Adipose tissue (tissue), 3 donors: ENCODE data around the gene RNASE8. TPM values are rescaled to one million over a fixed set of nuclear protein-coding genes. Genes with fewer than 3 reads are reported as not detected.

Source experiments
- polyA plus RNA-seq, 3 donors: library from polyadenylated mRNA; stranded (reverse); fragments of 200-250 nt; gene quantifications; one replicate each; pipeline ENCODE4 v1.2.3, GENCODE V29; 2013
- donor health status: healthy with polysubstance abuse.
- donor health status: Bipolar disorder and iron deficiency.
- donor health status: healthy.

Gene RNASE8
- polyA plus RNA-seq, 3 donors: not detected

Other genes with a start within 250 kb of the RNASE8 start
- 1 to 10 TPM in 1 of 3 donors, not detected in 2; 1.4 TPM for gene RNASE3, start 166.4 kb upstream of the RNASE8 start, polyA plus RNA-seq
- gene RNASE2, start 102.3 kb upstream of the RNASE8 start, polyA plus RNA-seq: 10 to 100 TPM in 1 of 3 donors, 1 to 10 TPM in 2; 2.2 to 16.7 (median 2.4) TPM
- gene METTL17, start 67.8 kb upstream of the RNASE8 start, polyA plus RNA-seq: 10 to 100 TPM; 37.9 to 46.9 (median 39.5) TPM
- gene SLC39A2, start 58.5 kb upstream of the RNASE8 start, polyA plus RNA-seq: under 1 TPM in 2 of 3 donors, not detected in 1; 0.06 to 0.22 TPM
- 100 to 1,000 TPM in 2 of 3 donors, 10 to 100 TPM in 1; 61.2 to 335 (median 162) TPM for gene NDRG2, start 32.8 kb upstream of the RNASE8 start, polyA plus RNA-seq
- gene TPPP2, start 27.6 kb upstream of the RNASE8 start, polyA plus RNA-seq: not detected
- not detected for gene RNASE13, start 23.0 kb upstream of the RNASE8 start, polyA plus RNA-seq
- under 1 TPM in 1 of 3 donors, not detected in 2; 0.07 TPM for gene RNASE7, start 15.5 kb upstream of the RNASE8 start, polyA plus RNA-seq
- 10 to 100 TPM; 21.6 to 67.2 (median 44.0) TPM for gene ARHGEF40, start 12.5 kb downstream of the RNASE8 start, polyA plus RNA-seq
- 10 to 100 TPM; 14.4 to 56.1 (median 18.6) TPM for gene ZNF219, start 40.8 kb downstream of the RNASE8 start, polyA plus RNA-seq
- under 1 TPM; 0.22 to 0.83 (median 0.25) TPM for gene TMEM253, start 43.2 kb downstream of the RNASE8 start, polyA plus RNA-seq
- not detected for gene OR5AU1, start 98.2 kb downstream of the RNASE8 start, polyA plus RNA-seq
- 100 to 1,000 TPM; 263 to 524 (median 375) TPM for gene HNRNPC, start 211.6 kb downstream of the RNASE8 start, polyA plus RNA-seq
- under 1 TPM; 0.07 to 0.45 (median 0.15) TPM for gene RPGRIP1, start 222.3 kb downstream of the RNASE8 start, polyA plus RNA-seq